HL-60 (cell line): ENCODE measurements around the gene MMP25.

Experiments used
- DNase-seq, 2 experiments: peaks; one replicate each; pipeline ENCODE4 v3.0.0-alpha.2; 2010 to 2020; ENCODE audit warnings: low read depth in 1 of 2, low spot score in 1 of 2
- H3K27ac ChIP-seq: fragments of 250-450 bp; sonication (Bioruptor Pico); replicated peaks from 2 replicates; pipeline ENCODE4 v1.5.1; 2020; ENCODE audit warnings: mild to moderate bottlenecking, moderate library complexity
- H3K27me3 ChIP-seq: fragments of 250-450 bp; sonication (Bioruptor Pico); 2 replicates; pipeline ENCODE4 v1.5.1; 2021; ENCODE audit warnings: mild to moderate bottlenecking, moderate library complexity; ENCODE audit not compliant: insufficient read depth, poor library complexity, severe bottlenecking
- H3K4me3 ChIP-seq: replicated peaks from 2 replicates; pipeline ENCODE4 v1.5.1; 2011; ENCODE audit warnings: mild to moderate bottlenecking, control low read depth, low read length; ENCODE audit not compliant: insufficient read depth
- CTCF ChIP-seq: IDR thresholded peaks from one replicate; pipeline ENCODE4 v1.5.1; 2011; ENCODE audit warnings: low read length, control low read depth, inconsistent platforms; ENCODE audit not compliant: insufficient read depth
- GABPA ChIP-seq: IDR thresholded peaks from 2 replicates; pipeline ENCODE4 v1.6.1; 2012; ENCODE audit warnings: low read depth
- POLR2AphosphoS5 ChIP-seq: IDR thresholded peaks from 2 replicates; pipeline ENCODE4 v1.6.1; 2012; ENCODE audit warnings: low read depth
- REST ChIP-seq: IDR thresholded peaks from 2 replicates; pipeline ENCODE4 v1.6.1; 2012; ENCODE audit warnings: low read depth; ENCODE audit not compliant: insufficient replicate concordance
- SPI1 ChIP-seq: IDR thresholded peaks from 2 replicates; pipeline ENCODE4 v1.6.1; 2012; ENCODE audit warnings: low read depth, mild to moderate bottlenecking, borderline replicate concordance
- long read RNA-seq: library from polyadenylated mRNA; unstranded; transcript quantifications from one replicate; pipeline ENCODE4 v2.0.0, GENCODE V29; 2020

MMP25 gene, protein sequence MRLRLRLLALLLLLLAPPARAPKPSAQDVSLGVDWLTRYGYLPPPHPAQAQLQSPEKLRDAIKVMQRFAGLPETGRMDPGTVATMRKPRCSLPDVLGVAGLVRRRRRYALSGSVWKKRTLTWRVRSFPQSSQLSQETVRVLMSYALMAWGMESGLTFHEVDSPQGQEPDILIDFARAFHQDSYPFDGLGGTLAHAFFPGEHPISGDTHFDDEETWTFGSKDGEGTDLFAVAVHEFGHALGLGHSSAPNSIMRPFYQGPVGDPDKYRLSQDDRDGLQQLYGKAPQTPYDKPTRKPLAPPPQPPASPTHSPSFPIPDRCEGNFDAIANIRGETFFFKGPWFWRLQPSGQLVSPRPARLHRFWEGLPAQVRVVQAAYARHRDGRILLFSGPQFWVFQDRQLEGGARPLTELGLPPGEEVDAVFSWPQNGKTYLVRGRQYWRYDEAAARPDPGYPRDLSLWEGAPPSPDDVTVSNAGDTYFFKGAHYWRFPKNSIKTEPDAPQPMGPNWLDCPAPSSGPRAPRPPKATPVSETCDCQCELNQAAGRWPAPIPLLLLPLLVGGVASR
- long read RNA-seq: 0 reads

DNA sequence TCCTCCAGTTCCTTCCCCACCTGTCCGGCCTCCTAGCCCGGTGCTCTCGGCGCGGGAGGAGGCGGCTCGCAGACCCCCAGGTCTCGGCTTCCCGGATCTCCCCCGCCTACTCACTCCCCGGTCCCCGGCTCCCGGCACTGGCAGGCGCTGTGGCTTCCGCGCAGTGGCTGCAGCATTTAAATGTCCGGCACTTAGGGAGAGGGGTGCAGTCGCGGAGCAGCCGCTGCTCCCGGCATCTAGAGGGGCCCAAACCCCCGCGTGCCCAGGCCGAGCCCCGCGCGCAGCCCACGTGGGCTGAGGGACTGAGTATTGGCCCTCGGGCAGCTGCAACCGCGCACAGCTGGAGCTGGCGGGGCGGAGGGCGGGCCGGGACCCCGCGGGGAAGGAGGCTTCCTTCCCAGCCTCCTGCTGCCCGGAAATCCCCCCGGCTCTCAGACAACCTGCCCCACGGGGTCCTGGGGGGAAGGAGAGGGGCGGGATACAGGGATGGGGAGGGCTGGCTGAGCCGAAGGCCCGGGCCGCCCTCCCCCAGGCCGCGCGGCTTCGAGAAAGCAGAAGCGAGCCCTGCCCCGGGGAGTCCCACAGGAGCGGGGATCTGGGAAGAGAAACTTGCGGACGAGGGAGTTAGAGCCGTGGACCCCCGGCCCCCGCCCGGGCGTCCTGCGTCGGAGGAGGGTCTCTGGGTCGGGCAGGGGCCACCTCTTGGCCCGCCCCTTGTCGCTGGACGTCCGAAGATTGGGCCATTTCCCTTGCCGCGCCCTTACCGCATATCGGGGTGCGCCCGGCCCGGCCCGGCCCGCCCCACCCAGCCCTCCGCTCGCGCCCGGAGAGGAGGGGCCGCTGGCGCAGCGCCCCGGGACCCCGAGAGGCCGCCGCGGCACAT lies at the start of gene MMP25:
TSS of gene MMP25 (plus strand) at position 804 of the 883 bp plus-strand sequence. CDS start 357 bp downstream, outside the sequence.
- Histone ChIP-seq H3K4me3 (peak within 1 kb of the TSS; percentile 55), H3K27ac (peak within 1 kb of the TSS; percentile 51), H3K27me3 (peaks cover 5% of the 10 kb centered on the region)
- peak in 1 of 2 experiments; percentile 43 for DNase-seq
- TF ChIP-seq GABPA (no peak), SPI1 (peak; percentile 58; the same call in 1 of the 2 replicates)

DNA sequence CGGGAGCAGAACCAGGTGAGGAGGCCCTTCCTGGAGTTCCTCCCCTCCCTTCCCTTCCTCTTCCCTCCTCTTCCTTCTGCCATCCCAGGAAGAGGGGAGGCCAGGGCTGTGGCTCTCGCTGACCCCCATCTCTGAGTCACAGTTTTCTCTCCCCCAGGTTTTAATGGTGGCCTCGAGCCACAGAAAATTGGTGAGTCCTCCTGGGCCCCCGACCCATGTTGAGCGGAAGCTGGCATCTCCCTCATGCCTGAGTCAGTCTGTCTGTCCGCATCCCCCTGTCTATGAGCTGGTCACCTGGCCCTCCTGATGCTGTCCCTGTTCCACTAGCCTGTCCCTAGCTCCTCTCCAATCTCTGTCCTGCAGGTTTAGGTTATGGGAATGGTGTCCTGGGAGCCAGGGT lies 46.4 kb upstream of the MMP25 start:
- H3K27ac ChIP-seq: no peak overlapping the region
- no peak for DNase-seq
- H3K27me3 ChIP-seq: no peaks in the 10 kb centered on the region
- TF ChIP-seq REST: no peak
- no peak for TF ChIP-seq GABPA
- TF ChIP-seq CTCF: no peak
- TF ChIP-seq POLR2AphosphoS5: no peak
- no peak for TF ChIP-seq SPI1
- H3K4me3 ChIP-seq: no peak overlapping the region

GRCh38 chr16:3000540-3000939 lies 45.8 kb upstream of the MMP25 start:
- H3K4me3 ChIP-seq: no peak overlapping the region
- H3K27me3 ChIP-seq: no peaks in the 10 kb centered on the region
- TF ChIP-seq POLR2AphosphoS5: no peak
- TF ChIP-seq SPI1: no peak
- H3K27ac ChIP-seq: no peak overlapping the region
- no peak for DNase-seq

DNA sequence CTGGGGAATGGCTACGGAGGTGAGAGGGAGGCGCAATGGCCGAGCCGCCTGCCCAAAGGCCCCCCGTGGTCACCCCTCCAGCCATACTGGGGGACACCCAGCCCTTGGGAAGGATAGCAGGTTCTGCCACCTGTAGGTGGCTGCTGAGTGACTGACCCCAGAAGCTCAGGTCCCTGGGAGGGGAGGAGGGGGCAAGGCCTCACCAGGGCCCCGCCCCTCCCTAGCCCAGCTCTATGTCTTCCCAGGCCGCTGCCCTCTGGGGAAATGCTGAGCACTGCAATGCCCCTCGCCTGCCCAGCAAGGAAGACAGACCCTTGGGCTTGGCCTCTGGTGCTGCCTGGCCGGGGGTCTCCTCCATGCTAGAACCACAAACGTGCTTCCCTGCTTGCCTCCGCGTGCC lies 45.0 kb upstream of the MMP25 start:
- TF ChIP-seq POLR2AphosphoS5: no peak
- no peak for TF ChIP-seq REST
- TF ChIP-seq SPI1: no peak
- TF ChIP-seq CTCF: no peak
- TF ChIP-seq GABPA: no peak
- no peak for DNase-seq
- no peak overlapping the region for H3K27ac ChIP-seq
- no peaks in the 10 kb centered on the region for H3K27me3 ChIP-seq
- no peak overlapping the region for H3K4me3 ChIP-seq
